Osteoblast (primary cell): ENCODE results near the gene EP300. TPM values are rescaled to one million over a fixed set of nuclear protein-coding genes. Genes with fewer than 3 reads are reported as not detected.
A peak's percentile ranks its signal among the peaks of the same experiment; 100 is the strongest.

Experiments used
- DNase-seq: peaks from one replicate; pipeline ENCODE4 v3.0.0; 2011; ENCODE audit warnings: low spot score, mixed read lengths; ENCODE audit not compliant: insufficient read length; ENCODE audit errors: missing footprints
- H2AFZ ChIP-seq: 2 replicates; pipeline ENCODE4 v1.6.0; 2011; ENCODE audit warnings: mild to moderate bottlenecking, low read length
- H3K27ac ChIP-seq: 2 replicates; pipeline ENCODE4 v1.5.1; 2011; ENCODE audit warnings: mild to moderate bottlenecking, low read depth, low read length, moderate library complexity
- H3K27me3 ChIP-seq: 2 replicates; pipeline ENCODE4 v1.6.0; 2012; ENCODE audit warnings: mild to moderate bottlenecking, control low read depth, inconsistent platforms, low read length, moderate library complexity; ENCODE audit not compliant: insufficient read depth
- H3K36me3 ChIP-seq: 2 replicates; pipeline ENCODE4 v1.5.1; 2011; ENCODE audit warnings: mild to moderate bottlenecking, low read length, control low read depth, moderate library complexity; ENCODE audit not compliant: insufficient read depth
- H3K4me1 ChIP-seq: 2 replicates; pipeline ENCODE4 v1.5.1; 2011; ENCODE audit warnings: mild to moderate bottlenecking, low read length, control low read depth, moderate library complexity; ENCODE audit not compliant: insufficient read depth
- H3K4me2 ChIP-seq: 2 replicates; pipeline ENCODE4 v1.6.0; 2011; ENCODE audit warnings: mild to moderate bottlenecking, low read length; ENCODE audit not compliant: insufficient read depth
- H3K4me3 ChIP-seq: fragments of 200-600 bp; sonication (generic); 3 replicates; pipeline ENCODE4 v1.5.1; 2012; ENCODE audit warnings: mild to moderate bottlenecking, low read length, inconsistent platforms; ENCODE audit not compliant: insufficient read depth
- H3K79me2 ChIP-seq: 2 replicates; pipeline ENCODE4 v1.6.0; 2012; ENCODE audit warnings: mild to moderate bottlenecking, low read length, control low read depth, inconsistent platforms; ENCODE audit not compliant: insufficient read depth
- H3K9me3 ChIP-seq: 2 replicates; pipeline ENCODE4 v1.5.1; 2011; ENCODE audit warnings: low read depth, low read length, control low read depth
- H4K20me1 ChIP-seq: 2 replicates; pipeline ENCODE4 v1.6.0; 2012; ENCODE audit warnings: mild to moderate bottlenecking, low read length, control low read depth; ENCODE audit not compliant: insufficient read depth
- total RNA-seq: library from RNA; depleted of rRNA; stranded (reverse); fragments of >200 nt; gene quantifications from 2 replicates; pipeline ENCODE4 v1.2.3, GENCODE V29; 2012
- TF ChIP-seq, protein P1 (sequence below): IDR thresholded peaks from 2 replicates; pipeline ENCODE4 v1.5.1; 2011; ENCODE audit warnings: mild to moderate bottlenecking, low read depth, low read length, moderate library complexity; ENCODE audit errors: extremely low read depth

Gene EP300
- total RNA-seq, 1 donor = 67.7 TPM

DNA sequence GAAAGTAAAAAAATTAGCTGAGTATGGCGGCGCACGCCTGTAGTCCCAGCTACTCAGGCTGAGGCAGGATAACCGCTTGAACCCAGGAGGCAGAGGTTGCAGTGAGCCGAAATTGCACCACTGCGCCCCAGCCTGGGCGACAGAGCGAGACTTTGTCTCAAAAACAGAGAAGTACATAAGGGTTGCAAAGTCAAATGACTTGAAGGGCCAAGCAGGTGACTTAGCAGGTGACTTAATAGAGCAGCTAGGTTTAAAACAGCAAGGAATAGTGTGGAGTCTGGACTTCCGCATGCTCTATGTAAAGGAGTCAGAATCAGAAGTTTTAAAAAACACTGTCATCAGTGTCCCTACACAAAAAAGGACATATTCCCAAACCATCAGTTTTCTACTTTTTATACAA, 31.7 kb downstream of the EP300 start:
- TF ChIP-seq, protein P1, sequence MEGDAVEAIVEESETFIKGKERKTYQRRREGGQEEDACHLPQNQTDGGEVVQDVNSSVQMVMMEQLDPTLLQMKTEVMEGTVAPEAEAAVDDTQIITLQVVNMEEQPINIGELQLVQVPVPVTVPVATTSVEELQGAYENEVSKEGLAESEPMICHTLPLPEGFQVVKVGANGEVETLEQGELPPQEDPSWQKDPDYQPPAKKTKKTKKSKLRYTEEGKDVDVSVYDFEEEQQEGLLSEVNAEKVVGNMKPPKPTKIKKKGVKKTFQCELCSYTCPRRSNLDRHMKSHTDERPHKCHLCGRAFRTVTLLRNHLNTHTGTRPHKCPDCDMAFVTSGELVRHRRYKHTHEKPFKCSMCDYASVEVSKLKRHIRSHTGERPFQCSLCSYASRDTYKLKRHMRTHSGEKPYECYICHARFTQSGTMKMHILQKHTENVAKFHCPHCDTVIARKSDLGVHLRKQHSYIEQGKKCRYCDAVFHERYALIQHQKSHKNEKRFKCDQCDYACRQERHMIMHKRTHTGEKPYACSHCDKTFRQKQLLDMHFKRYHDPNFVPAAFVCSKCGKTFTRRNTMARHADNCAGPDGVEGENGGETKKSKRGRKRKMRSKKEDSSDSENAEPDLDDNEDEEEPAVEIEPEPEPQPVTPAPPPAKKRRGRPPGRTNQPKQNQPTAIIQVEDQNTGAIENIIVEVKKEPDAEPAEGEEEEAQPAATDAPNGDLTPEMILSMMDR = no peak
- peaks cover 36% of the 10 kb centered on the region for H4K20me1 ChIP-seq

DNA sequence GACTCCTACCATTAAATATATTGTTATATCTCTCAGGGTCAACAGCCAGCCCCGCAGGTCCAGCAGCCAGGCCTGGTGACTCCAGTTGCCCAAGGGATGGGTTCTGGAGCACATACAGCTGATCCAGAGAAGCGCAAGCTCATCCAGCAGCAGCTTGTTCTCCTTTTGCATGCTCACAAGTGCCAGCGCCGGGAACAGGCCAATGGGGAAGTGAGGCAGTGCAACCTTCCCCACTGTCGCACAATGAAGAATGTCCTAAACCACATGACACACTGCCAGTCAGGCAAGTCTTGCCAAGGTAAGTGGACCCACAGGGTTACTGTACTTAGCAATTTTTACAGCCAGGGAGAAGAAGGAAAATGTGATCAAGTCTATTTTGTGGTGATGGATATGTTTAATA, 35.1 kb downstream of the EP300 start:
- Histone ChIP-seq H4K20me1 (peaks cover 29% of the 10 kb centered on the region), H2AFZ (no peak overlapping the region), H3K4me3 (no peak overlapping the region), H3K36me3 (peaks cover 70% of the 10 kb centered on the region), H3K27ac (no peak overlapping the region), H3K79me2 (peaks cover 51% of the 10 kb centered on the region), H3K27me3 (no peaks in the 10 kb centered on the region), H3K4me1 (peaks cover 8% of the 10 kb centered on the region), H3K9me3 (no peaks in the 10 kb centered on the region), H3K4me2 (no peak overlapping the region)
- TF ChIP-seq, protein P1 = no peak
- no peak for DNase-seq

More for the DNA sequence above, 31.7 kb downstream of the EP300 start:
- Histone ChIP-seq H2AFZ (no peak overlapping the region), H3K36me3 (peaks cover 55% of the 10 kb centered on the region), H3K27ac (no peak overlapping the region), H3K4me3 (no peak overlapping the region), H3K4me1 (peaks cover 8% of the 10 kb centered on the region), H3K79me2 (peaks cover 74% of the 10 kb centered on the region), H3K9me3 (no peaks in the 10 kb centered on the region), H3K4me2 (no peak overlapping the region), H3K27me3 (no peaks in the 10 kb centered on the region)
- no peak for DNase-seq

GRCh38 chr22:41128606-41129005, 36.2 kb downstream of the EP300 start:
- TF ChIP-seq, protein P1 = no peak

GRCh38 chr22:41132550-41132949, 40.2 kb downstream of the EP300 start:
- H3K4me1 ChIP-seq = no peaks in the 10 kb centered on the region
- no peak overlapping the region for H2AFZ ChIP-seq
- H3K36me3 ChIP-seq = peaks cover 64% of the 10 kb centered on the region
- no peak overlapping the region for H3K27ac ChIP-seq
- peaks cover 42% of the 10 kb centered on the region for H3K79me2 ChIP-seq
- no peak overlapping the region for H3K4me2 ChIP-seq
- peak; percentile 69 for DNase-seq
- peaks cover 9% of the 10 kb centered on the region for H4K20me1 ChIP-seq
- H3K4me3 ChIP-seq = no peak overlapping the region
- TF ChIP-seq, protein P1 = no peak
- H3K27me3 ChIP-seq = no peaks in the 10 kb centered on the region
- no peaks in the 10 kb centered on the region for H3K9me3 ChIP-seq

More at GRCh38 chr22:41128606-41129005, 36.2 kb downstream of the EP300 start:
- Histone ChIP-seq H3K4me2 (no peak overlapping the region), H4K20me1 (peaks cover 20% of the 10 kb centered on the region), H2AFZ (no peak overlapping the region), H3K27me3 (no peaks in the 10 kb centered on the region), H3K27ac (no peak overlapping the region), H3K4me3 (no peak overlapping the region), H3K36me3 (peaks cover 73% of the 10 kb centered on the region), H3K79me2 (peaks cover 48% of the 10 kb centered on the region), H3K9me3 (no peaks in the 10 kb centered on the region), H3K4me1 (no peaks in the 10 kb centered on the region)
- DNase-seq = no peak
